ENCODE data around the gene DNMT3A. TPM values are rescaled to one million over a fixed set of nuclear protein-coding genes. Genes with fewer than 3 reads are reported as not detected.

Gene DNMT3A
- total RNA-seq, 1 experiment from 2014 or later: 215 TPM

DNA sequence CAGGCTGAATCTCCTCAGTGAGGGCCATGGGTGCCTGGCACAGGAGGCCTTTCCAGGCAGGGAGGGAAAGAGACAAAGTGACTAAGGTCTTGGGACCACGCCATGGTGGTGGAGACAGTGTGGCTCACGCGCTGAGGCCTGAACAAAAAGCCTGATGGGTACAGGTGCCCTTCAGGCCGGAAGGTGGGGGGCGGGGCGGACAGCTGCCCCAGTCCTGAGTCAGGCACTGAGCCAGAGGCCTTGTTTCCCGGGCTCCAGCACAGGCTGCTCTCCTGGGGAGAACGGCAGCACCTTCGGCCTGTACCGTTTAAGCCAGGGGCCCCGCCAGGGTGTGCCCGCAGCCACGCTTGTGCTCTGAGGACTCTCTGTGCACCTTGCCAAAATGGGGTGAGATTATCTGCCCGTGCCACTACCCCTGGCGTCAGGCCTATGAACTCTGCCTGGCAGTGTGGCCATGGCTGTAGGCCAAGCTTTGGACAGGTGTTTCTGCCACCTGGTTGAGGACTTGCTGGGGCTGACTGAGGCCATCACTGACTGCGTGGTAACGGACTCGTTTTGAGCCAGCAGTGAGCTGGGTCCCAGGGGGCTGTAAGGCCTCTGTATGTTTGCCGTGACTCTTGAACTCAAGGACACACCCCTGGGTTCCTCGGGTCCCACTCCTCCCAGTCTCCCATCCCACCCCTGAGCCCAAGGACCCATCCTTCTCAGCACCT, 31.7 kb upstream of the DNMT3A start:
- no peak overlapping the region for H2BK5ac ChIP-seq (ENCODE audit: insufficient read length, low read length)
- no peak overlapping the region for H2AK5ac ChIP-seq (ENCODE audit: insufficient read length, low read length)
- H3T11ph ChIP-seq (ENCODE audit: low read length): no peak overlapping the region
- Mint-ChIP-seq H3K4me3 (no peak overlapping the region), H3K27ac (no peak overlapping the region), H3K36me3 (ENCODE audit: insufficient read depth in 1 of 3, low read depth in 3 of 3) (peaks cover 0 to 3% (median 2%) of the 10 kb centered on the region in 3 experiments; a peak in 4 of 7 replicates), H3K9me3 (no peaks in the 10 kb centered on the region; a peak in 2 of 5 replicates), H3K27me3 (ENCODE audit: low read depth) (peaks cover 47% of the 10 kb centered on the region), H3K4me1 (peaks cover 28 to 45% of the 10 kb centered on the region in 2 experiments)
- H3K9me3 ChIP-seq (ENCODE audit: control insufficient read depth, low read depth, low read length): no peaks in the 10 kb centered on the region
- no peak overlapping the region for H3K14ac ChIP-seq (ENCODE audit: insufficient read depth, low read length)
- no peak overlapping the region for H4K8ac ChIP-seq (replicated peaks; ENCODE audit: insufficient read length, low read depth, low read length)
- no peaks in the 10 kb centered on the region for H3K79me1 ChIP-seq (ENCODE audit: insufficient read depth, low read depth, low read length, poor library complexity, severe bottlenecking)
- TF ChIP-seq, protein P1, sequence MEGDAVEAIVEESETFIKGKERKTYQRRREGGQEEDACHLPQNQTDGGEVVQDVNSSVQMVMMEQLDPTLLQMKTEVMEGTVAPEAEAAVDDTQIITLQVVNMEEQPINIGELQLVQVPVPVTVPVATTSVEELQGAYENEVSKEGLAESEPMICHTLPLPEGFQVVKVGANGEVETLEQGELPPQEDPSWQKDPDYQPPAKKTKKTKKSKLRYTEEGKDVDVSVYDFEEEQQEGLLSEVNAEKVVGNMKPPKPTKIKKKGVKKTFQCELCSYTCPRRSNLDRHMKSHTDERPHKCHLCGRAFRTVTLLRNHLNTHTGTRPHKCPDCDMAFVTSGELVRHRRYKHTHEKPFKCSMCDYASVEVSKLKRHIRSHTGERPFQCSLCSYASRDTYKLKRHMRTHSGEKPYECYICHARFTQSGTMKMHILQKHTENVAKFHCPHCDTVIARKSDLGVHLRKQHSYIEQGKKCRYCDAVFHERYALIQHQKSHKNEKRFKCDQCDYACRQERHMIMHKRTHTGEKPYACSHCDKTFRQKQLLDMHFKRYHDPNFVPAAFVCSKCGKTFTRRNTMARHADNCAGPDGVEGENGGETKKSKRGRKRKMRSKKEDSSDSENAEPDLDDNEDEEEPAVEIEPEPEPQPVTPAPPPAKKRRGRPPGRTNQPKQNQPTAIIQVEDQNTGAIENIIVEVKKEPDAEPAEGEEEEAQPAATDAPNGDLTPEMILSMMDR (conservative IDR thresholded peaks at IDR 0.05): no peak
- no peak overlapping the region for H4K5ac ChIP-seq (ENCODE audit: insufficient read length, low read depth, low read length)
- DNase-seq: peak; percentile 26
- H2AFZ ChIP-seq (ENCODE audit: low read length): no peak overlapping the region
- whole genome bisulfite sequencing (ENCODE audit: extremely low coverage, insufficient read length, low lambda C conversion rate): no CpG with 5 or more reads among the region's 20 CpGs
- H4K20me1 ChIP-seq (ENCODE audit: control insufficient read depth, insufficient read depth, insufficient read length): no peaks in the 10 kb centered on the region
- H3K27ac ChIP-seq (ENCODE audit: insufficient read length, low read depth, low read length): no peak overlapping the region
- H2BK15ac ChIP-seq (ENCODE audit: low read depth, low read length): no peak overlapping the region
- no peaks in the 10 kb centered on the region; the same call in 1 of the 2 replicates for H3K27me3 ChIP-seq (ENCODE audit: insufficient read depth, low read length)
- no peak overlapping the region for H4K91ac ChIP-seq (ENCODE audit: insufficient read length, low read depth, low read length)
- H3K4me1 ChIP-seq (ENCODE audit: insufficient read depth, low read length): no peaks in the 10 kb centered on the region
- no peak overlapping the region for H2BK20ac ChIP-seq (ENCODE audit: low read depth, low read length, poor library complexity, severe bottlenecking)
- no peak overlapping the region for H2BK120ac ChIP-seq (ENCODE audit: low read depth, low read length, poor library complexity, severe bottlenecking)
- H3K56ac ChIP-seq (ENCODE audit: insufficient read length, low read depth, low read length): no peak overlapping the region
- H3K4me2 ChIP-seq (ENCODE audit: insufficient read depth, insufficient read length, low read length): no peak overlapping the region
- no peak overlapping the region for H3K9ac ChIP-seq (ENCODE audit: extremely low read depth, insufficient read length, low read length)
- no peaks in the 10 kb centered on the region for H3K23me2 ChIP-seq (ENCODE audit: insufficient read length, low read depth, low read length, poor library complexity, severe bottlenecking)
- H3K79me2 ChIP-seq (ENCODE audit: insufficient read depth, low read length): no peaks in the 10 kb centered on the region
- H3K18ac ChIP-seq (ENCODE audit: insufficient read length, low read depth, low read length): no peak overlapping the region
- no peak overlapping the region for H2BK12ac ChIP-seq (ENCODE audit: insufficient read length, low read depth, low read length)
- no peak overlapping the region for H3K23ac ChIP-seq (ENCODE audit: insufficient read length, low read depth, low read length)
- no peak overlapping the region for H3K4ac ChIP-seq (ENCODE audit: low read depth, low read length)

Data from H9 (cell line).